Hepatocyte (in vitro differentiated cells): Measurements from ENCODE around the gene ZNF184. TPM values are rescaled to one million over a fixed set of nuclear protein-coding genes. Genes with fewer than 3 reads are reported as not detected.

ENCODE experiments used
- DNase-seq: peaks from one replicate; pipeline ENCODE4 v3.0.0-alpha.2; 2016; ENCODE audit warnings: low spot score
- H2AFZ ChIP-seq: fragments of 200-600 bp; sonication (generic); 2 replicates; pipeline ENCODE4 v1.6.0; 2016; ENCODE audit warnings: antibody characterized with exemption, mild to moderate bottlenecking
- H3K27ac ChIP-seq: fragments of 200-600 bp; sonication (generic); 2 replicates; pipeline ENCODE4 v1.5.1; 2016; ENCODE audit warnings: mild to moderate bottlenecking
- H3K27me3 ChIP-seq: fragments of 200-600 bp; sonication (generic); 2 replicates; pipeline ENCODE4 v1.6.1; 2016
- H3K36me3 ChIP-seq: fragments of 200-600 bp; sonication (generic); replicated peaks from 2 replicates; pipeline ENCODE4 v1.5.1; 2016; ENCODE audit warnings: low read depth; ENCODE audit not compliant: insufficient read depth
- H3K4me1 ChIP-seq: fragments of 200-600 bp; sonication (generic); 2 replicates; pipeline ENCODE4 v1.5.1; 2016; ENCODE audit warnings: mild to moderate bottlenecking, moderate library complexity; ENCODE audit not compliant: insufficient read depth
- H3K4me2 ChIP-seq: fragments of 200-600 bp; sonication (generic); 2 replicates; pipeline ENCODE4 v1.6.0; 2016
- H3K4me3 ChIP-seq: fragments of 200-600 bp; sonication (generic); 2 replicates; pipeline ENCODE4 v1.5.1; 2016; ENCODE audit warnings: mild to moderate bottlenecking
- H3K79me2 ChIP-seq: fragments of 200-600 bp; sonication (generic); 2 replicates; pipeline ENCODE4 v1.6.0; 2017; ENCODE audit warnings: mild to moderate bottlenecking
- H3K9me2 ChIP-seq: fragments of 200-600 bp; sonication (generic); replicated peaks from 2 replicates; pipeline ENCODE4 v1.6.0; 2017; ENCODE audit warnings: mild to moderate bottlenecking; ENCODE audit not compliant: insufficient read depth
- H3K9me3 ChIP-seq: fragments of 200-600 bp; sonication (generic); 2 replicates; pipeline ENCODE4 v1.5.1; 2016; ENCODE audit warnings: low read depth, mild to moderate bottlenecking
- H4K20me1 ChIP-seq: fragments of 200-600 bp; sonication (generic); 2 replicates; pipeline ENCODE4 v1.6.0; 2016; ENCODE audit warnings: mild to moderate bottlenecking; ENCODE audit not compliant: insufficient read depth, poor library complexity, severe bottlenecking
- EZH2 ChIP-seq: fragments of 200-600 bp; sonication (generic); IDR thresholded peaks from 2 replicates; pipeline ENCODE4 v1.6.1; 2016; ENCODE audit warnings: antibody characterized with exemption, mild to moderate bottlenecking, borderline replicate concordance
- EZH2phosphoT487 ChIP-seq: fragments of 200-600 bp; sonication (generic); IDR thresholded peaks from one replicate; pipeline ENCODE4 v1.6.1; 2018; ENCODE audit warnings: antibody characterized with exemption, mild to moderate bottlenecking, low read depth, moderate library complexity; ENCODE audit not compliant: unreplicated experiment, severe bottlenecking
- WGBS: methylation state at CpG from one replicate; pipeline ENCODE4 v1.1.6; 2016; ENCODE audit warnings: low lambda C conversion rate; ENCODE audit errors: missing lambda C conversion rate; 5-methylcytosine and 5-hydroxymethylcytosine counted together
- polyA plus RNA-seq: library from polyadenylated mRNA; unstranded; fragments of >200 nt; fragmentation: Nextera tagmentation; extraction: Ambion mirVana; gene quantifications from 2 replicates; pipeline ENCODE4 v1.2.1, GENCODE V29; 2016
- total RNA-seq: library from RNA; depleted of rRNA; stranded (reverse); fragments of >200 nt; gene quantifications from 2 replicates; pipeline ENCODE4 v1.2.3, GENCODE V29; 2014
- TF ChIP-seq, protein P1 (sequence below): fragments of 200-600 bp; sonication (generic); IDR thresholded peaks from 2 replicates; pipeline ENCODE4 v1.5.1; 2016; ENCODE audit warnings: antibody characterized with exemption, mild to moderate bottlenecking; ENCODE audit not compliant: poor library complexity

Gene ZNF184
- total and polyA plus RNA-seq, 2 experiments from 2014 or later: 5.1 to 12.3 TPM

GRCh38 chr6:27494987-27495385 lies 22.1 kb upstream of the ZNF184 start:
- Histone ChIP-seq H3K9me2 (no peaks in the 10 kb centered on the region), H3K4me3 (peak overlapping the region; percentile 75), H3K36me3 (no peaks in the 10 kb centered on the region), H3K4me1 (no peaks in the 10 kb centered on the region), H4K20me1 (no peaks in the 10 kb centered on the region), H3K9me3 (no peaks in the 10 kb centered on the region), H3K27ac (peak overlapping the region; percentile 54), H3K4me2 (peak overlapping the region; percentile 80), H3K79me2 (no peaks in the 10 kb centered on the region), H3K27me3 (peaks cover 6% of the 10 kb centered on the region), H2AFZ (peak overlapping the region; percentile 84)
- DNase-seq: no peak
- TF ChIP-seq, protein P1, sequence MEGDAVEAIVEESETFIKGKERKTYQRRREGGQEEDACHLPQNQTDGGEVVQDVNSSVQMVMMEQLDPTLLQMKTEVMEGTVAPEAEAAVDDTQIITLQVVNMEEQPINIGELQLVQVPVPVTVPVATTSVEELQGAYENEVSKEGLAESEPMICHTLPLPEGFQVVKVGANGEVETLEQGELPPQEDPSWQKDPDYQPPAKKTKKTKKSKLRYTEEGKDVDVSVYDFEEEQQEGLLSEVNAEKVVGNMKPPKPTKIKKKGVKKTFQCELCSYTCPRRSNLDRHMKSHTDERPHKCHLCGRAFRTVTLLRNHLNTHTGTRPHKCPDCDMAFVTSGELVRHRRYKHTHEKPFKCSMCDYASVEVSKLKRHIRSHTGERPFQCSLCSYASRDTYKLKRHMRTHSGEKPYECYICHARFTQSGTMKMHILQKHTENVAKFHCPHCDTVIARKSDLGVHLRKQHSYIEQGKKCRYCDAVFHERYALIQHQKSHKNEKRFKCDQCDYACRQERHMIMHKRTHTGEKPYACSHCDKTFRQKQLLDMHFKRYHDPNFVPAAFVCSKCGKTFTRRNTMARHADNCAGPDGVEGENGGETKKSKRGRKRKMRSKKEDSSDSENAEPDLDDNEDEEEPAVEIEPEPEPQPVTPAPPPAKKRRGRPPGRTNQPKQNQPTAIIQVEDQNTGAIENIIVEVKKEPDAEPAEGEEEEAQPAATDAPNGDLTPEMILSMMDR: no peak
- TF ChIP-seq EZH2phosphoT487: no peak
- no peak for TF ChIP-seq EZH2
- WGBS: 6% methylated on average over 7 of the region's 7 CpGs

GRCh38 chr6:27494103-27494502 lies 21.2 kb upstream of the ZNF184 start:
- no peak for DNase-seq
- Histone ChIP-seq H4K20me1 (no peaks in the 10 kb centered on the region), H3K27ac (no peak overlapping the region), H3K27me3 (no peaks in the 10 kb centered on the region), H3K36me3 (no peaks in the 10 kb centered on the region), H3K4me3 (no peak overlapping the region), H2AFZ (no peak overlapping the region), H3K9me3 (no peaks in the 10 kb centered on the region), H3K4me1 (no peaks in the 10 kb centered on the region), H3K9me2 (no peaks in the 10 kb centered on the region), H3K79me2 (no peaks in the 10 kb centered on the region), H3K4me2 (no peak overlapping the region)
- 48% methylated on average over 1 of the region's 1 CpG for WGBS
- TF ChIP-seq EZH2phosphoT487: no peak
- TF ChIP-seq, protein P1: no peak
- TF ChIP-seq EZH2: no peak

DNA sequence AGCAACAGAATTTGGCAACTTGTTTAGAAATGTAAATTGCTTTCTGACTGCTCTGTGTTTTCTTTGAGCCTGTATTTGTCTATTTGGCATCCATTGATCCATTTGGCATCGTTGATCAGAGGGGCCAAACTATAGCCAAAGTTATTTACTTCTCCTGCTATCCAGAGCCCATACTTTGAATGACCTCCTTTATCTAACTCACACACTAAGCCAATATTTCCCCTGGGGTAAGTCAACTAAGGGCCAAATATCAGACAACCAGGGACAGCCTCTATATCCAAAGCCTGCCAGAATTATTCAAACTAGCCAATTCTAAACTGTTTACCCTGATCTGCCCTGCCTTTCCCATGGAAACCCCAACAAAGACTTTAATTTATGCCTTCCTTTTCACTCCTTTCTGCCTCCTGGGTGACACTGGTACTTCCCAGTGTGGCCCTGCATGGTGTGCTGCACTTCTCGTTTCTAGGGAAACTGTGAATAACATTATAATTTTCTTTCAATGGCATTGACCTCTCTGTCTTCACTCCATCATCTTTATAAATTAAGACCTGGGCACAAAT lies 19.8 kb upstream of the ZNF184 start:
- H2AFZ ChIP-seq: no peak overlapping the region
- no peaks in the 10 kb centered on the region for H3K9me2 ChIP-seq
- H3K79me2 ChIP-seq: no peaks in the 10 kb centered on the region
- no peak overlapping the region for H3K4me3 ChIP-seq
- H3K4me1 ChIP-seq: no peaks in the 10 kb centered on the region
- no peak overlapping the region for H3K4me2 ChIP-seq
- DNase-seq: no peak
- WGBS: 76% methylated on average over 2 of the region's 2 CpGs
- H3K27ac ChIP-seq: no peak overlapping the region
- H3K27me3 ChIP-seq: no peaks in the 10 kb centered on the region
- H4K20me1 ChIP-seq: no peaks in the 10 kb centered on the region
- TF ChIP-seq EZH2 (no peak), EZH2phosphoT487 (no peak)
- TF ChIP-seq, protein P1: no peak
- no peaks in the 10 kb centered on the region for H3K36me3 ChIP-seq
- no peaks in the 10 kb centered on the region for H3K9me3 ChIP-seq
